CD4-positive, alpha-beta T cell treated with Interferon alpha-2 for 1 hour (primary cell): ENCODE data around the gene HLA-A.
"Not testable (repeated sequence)": the region's sequence is repeated elsewhere in the genome, so short reads cannot be mapped to it uniquely, and the experiment has no call there.

Experiments
- DNase-seq, 2 donors: peaks; one replicate each; pipeline ENCODE4 v3.0.0-alpha.2; 2020 to 2022

The HLA-A gene

DNA sequence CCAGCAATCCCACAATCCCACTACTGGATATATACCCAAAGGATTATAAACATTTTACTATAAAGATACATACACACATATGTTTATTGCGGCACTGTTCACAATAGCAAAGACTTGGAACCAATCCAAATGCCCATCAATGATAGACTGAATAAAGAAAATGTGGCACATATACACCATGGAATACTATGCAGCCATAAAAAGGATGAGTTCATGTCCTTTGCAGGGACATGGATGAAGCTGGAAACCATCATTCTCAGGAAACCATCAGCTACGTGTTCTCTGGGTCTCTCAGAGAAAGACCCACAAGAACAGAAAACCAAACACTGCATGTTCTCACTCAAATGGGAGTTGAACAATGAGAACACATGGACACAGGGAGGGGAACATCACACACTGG, 21.4 kb downstream of the HLA-A start:
- not testable (repeated sequence) for DNase-seq

DNA sequence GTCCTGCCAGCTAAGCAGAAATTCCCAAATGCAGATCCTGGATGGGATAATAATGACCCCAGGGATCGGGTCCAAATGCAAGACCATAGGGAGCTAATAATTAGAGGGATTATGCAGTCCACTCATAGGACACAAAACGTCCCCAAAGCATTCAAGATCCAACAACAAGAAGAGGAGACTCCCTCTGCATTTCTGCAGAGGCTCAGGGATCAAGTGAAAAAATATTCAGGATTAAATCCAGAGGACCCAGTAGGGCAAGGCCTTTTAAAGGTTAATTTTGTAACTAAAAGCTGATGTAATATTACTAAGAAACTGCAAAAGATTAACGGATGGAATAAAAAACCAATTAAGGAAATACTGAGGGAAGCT, 22.2 kb downstream of the HLA-A start:
- no peak for DNase-seq

DNA sequence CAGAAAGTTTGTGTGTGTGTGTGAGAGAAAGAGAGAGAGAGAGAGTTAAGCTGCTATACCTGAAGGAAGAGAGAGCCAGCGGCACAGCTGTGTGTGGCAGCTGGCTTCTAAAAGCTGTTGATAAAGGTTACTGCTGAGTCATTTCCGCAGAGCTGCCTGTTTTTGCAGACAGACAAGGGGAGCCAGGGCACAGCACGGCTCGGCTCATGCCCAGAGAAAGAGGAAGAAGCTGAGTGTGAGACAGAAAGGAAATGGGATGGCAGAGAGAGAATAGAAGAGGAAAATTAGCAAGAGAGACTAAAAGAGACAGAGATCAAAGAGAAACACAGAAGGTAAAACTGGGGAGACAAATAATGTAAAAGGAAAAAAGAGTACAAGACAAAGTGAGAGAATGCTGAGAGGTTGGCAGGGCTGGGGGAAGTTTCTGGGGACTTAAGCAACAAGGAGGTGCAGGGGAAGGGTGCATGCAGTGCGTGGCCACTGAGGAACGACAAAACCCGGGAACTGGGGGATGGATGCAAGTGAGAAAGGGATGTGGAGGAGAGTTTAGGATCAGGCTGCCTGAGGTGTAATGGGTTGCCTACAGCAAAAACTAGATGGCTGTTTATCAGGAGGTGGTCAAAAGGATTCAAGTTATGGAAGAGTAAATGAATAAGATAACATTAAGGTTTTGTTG, 22.7 kb downstream of the HLA-A start:
- DNase-seq = peak; percentile 84 to 86

DNA sequence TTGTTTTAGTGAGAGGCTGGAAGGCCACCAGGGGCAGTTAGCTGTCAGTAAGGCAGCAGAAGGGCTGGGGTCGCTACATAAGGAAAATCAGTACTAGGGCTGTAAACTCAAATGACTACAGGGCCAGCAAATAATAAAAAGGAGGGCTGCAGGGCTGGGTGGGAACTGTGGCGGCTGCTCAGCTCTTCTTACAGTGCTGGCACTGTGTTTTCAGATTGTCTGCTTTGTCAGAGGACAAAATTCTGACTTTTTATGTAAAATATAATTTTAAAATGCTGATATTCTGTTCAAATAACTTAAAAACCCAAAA, 23.2 kb downstream of the HLA-A start:
- DNase-seq = no peak

DNA sequence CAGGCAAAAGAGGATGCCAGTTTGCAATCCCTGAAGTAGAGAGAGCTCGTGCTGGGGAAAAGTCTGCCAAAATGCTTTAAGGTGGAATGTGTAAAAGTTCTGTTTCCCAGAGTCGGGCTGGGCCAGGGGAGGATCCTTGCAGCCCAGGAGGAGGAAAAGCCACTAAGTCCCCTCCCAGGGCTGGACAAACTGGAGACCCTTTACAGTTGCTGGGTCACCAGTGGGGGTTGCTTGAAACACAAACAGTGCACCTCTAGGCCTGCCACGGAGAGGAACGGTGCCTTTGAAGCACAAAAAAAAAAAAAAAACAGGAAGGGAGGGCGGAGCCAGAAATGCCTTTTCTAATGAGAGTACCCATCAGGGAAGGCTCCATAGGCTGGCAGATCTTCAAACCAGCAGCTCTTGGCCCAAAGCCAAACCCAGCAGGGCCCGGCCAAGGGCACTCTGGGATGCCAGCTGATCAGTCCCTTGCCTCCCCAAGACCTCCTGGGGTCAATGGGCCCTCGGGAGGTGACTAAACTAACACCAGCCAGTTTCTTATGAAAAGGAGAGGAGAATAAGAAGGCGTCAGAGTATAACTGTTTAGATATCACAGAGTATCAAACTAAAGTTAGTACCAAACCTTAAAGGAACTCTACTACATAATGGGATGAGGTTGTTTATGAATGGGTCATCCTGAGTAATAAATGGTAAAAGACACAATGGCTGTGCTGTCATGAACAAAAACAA, 23.7 kb downstream of the HLA-A start:
- peak; percentile 69 to 77 for DNase-seq

DNA sequence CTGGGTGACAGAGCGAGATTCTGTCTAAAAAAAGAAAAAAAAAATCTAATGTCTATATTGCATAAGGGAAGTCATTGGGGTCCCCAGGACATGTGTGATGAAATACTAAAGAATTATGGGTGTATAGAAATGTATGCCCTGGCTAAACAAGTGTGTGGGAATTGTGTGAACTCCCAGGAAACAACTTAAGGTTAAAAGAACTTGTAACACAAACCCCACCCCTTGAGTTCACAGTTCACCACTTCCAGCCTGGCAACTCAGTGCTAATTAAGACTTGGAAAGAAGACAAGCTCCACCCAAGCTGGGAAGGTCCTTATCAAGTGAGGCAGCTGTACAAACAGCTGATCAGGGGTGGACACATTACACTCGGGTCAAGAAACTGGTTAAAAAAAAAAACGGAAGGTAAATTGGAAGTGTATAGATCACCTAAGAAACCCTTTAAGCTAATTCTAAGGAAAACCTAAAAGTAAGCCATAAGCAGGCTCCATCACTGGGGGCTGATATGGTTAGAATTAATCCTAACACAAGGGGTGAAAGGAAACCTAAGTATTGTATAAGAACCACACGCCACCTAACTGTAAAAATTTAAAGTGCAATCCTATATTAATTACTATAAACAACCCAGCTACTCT, 25.2 kb downstream of the HLA-A start:
- peak in 1 of 2 donors; percentile 51 for DNase-seq

DNA sequence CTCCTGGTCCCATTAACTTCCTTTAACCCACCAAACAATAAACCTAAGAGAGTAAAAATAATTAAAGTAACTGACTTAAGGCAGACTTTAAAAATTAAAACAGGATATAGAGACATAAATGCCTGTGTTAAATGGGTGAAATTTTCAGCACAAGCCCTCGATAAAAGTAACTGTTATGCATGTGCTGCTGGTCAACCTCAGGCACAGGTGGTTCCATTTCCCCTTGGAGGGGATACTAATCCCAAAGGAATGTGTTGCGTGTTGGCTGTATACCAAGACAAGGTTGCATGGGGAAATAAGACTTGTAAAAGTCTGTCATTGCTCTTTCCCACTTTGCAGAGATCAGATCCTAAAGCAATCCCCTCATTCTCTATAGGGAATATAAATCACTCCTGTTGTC, 25.8 kb downstream of the HLA-A start:
- DNase-seq = no peak

DNA sequence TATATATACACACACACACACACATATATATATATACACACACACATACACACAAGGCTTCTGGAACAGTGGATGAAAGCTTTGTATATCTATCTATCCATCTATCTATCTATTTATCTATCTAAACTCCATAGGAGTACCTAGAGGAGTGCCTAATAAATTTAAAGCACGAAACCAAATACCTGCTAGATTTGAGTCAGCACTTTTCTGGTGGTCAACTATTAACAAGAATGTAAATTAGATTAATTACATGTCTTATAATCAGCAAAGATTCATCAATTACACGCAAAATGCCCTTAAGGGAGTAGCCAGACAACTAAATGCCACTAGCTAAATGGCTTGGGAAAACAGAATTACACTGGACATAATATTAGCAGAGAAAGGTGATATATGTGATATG, 26.6 kb downstream of the HLA-A start:
- DNase-seq = no peak

DNA sequence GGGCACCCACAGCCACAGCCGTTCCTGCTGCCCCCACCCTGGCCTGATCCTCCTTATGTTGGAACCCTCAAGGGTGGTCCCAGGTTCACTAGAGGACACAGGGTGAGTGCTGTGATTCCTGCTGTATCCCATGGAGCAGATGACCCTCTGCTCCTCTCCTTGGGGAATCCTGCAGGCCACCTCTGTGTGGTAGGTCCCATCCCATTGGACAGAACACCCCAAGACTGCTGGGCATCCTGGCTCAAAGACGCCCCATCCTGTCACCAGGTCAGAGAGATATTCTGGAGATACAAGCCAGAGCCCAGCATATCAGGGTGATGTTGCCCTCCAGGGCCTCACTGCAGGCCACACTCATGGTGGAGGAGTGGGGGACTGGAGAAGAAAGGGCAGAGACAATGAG, 28.4 kb downstream of the HLA-A start:
- DNase-seq = no peak

DNA sequence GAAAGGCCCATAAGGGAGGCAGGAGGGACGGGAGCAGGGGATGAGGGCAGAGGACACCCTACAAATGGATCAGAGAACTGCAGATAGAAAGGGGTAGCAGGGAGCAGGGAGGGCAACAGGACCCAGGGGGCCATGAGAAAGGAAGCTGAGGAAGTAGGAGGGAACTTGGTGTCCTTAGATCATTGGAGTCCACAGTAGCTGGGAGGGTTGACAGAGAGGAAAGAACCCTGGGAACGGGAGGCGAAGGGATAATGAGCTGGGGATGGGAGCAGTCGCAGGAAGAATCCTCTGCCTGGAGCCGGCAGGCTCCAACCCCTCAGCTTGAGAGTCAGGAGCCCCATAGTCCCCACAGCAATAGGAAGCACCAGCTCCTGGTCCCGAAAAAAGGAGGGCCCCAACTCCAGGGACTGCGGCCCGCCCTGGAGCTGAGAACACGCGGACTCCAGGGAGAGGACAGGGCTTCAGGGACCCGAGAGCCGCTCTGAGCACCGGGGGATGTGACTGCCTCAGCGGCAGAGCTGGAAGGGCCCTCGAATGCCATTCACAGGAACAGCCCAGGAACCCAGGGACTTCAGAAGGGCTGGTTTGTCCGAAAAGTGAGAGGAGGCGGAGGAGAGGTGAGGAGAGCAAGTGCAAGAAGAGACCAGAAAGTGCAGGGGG, 32.7 kb downstream of the HLA-A start:
- no peak for DNase-seq

DNA sequence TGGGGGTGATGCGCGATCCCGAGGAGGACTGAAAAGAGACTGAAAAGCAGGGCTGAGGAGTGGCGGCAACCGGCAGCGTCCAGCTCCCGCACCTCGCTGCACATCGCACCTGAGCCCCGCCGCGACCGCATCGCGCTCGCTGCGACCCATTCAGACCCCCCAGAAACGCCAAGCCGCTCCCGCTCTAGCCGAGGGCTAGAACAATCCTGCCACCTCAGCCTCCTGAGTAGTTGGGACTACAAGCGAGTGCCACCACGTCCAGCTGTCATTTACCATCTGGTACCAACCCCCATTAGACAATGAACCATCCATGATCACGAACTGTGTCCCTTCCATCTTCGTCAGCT, 33.2 kb downstream of the HLA-A start:
- DNase-seq = no peak

DNA sequence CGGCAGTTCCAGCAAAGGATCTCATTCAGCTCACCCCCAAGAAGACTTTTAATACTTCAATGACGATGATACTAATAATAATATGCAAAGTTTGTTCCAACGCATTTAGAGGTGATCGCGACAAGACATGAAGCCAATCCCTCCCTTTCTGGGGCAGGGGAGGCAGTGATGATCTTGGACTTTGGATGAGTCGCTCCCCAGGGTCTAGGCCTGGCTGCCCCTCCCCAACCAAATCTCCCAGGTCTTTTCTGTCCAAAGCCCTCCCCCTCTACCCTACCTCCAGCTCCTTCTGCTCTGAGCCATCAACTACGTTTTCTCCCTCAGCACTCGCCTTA, 33.9 kb downstream of the HLA-A start:
- DNase-seq = no peak

DNA sequence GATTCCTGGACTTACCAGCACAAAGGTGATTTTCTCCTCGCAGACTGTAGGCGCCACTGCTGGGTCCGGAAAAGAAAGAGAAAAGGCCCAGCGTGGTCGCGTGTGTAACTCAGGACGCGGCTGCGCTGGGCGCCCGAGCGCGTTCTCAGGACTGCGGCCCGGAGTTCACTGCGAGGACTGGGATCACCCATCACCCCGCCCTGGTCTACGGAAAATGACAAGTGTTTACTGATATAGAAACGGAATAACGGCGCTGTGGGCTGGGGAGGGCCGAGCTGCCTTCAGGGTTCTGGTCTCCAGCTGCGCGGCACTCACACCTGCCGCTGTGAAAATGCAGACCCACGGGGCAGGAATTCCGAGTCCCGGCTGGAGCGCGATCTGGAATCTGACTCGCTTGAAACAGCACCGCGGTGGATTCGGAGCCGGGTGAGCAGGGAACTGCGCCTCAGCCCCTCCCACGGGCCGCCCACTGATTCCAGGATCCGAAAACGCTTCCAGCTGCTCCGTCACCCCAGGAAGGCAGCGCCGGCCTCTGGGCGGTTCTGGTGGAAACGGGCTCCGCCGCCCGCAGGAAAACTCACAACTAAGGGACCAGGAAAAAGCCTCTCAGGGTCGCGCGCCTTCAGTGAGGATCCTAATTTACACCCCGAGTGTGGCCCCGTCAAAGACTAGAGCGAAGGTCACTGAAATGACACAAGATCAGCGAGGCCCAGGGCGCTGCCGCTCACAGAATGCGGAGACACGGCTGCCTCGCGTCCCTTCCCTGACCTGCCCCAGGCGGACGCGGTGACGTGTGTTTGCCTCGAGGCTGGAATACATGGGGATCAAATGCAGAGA, 34.5 kb downstream of the HLA-A start:
- peak; percentile 54 to 68 for DNase-seq

DNA sequence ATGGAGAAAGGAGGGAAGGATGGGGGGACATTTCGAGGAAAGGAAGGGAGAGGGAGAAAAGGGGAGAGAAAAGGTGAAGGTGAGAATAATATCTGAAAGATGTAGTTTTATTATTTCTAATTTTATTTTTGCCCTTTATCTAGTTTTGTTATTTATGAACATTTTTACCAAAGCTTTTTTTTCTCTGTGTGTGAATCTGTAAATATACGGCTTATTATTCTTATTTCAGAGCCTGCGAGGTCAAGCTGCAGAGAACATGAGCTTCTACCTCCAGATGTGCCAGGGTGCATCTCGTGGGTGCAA, 35.0 kb downstream of the HLA-A start:
- DNase-seq = no peak

DNA sequence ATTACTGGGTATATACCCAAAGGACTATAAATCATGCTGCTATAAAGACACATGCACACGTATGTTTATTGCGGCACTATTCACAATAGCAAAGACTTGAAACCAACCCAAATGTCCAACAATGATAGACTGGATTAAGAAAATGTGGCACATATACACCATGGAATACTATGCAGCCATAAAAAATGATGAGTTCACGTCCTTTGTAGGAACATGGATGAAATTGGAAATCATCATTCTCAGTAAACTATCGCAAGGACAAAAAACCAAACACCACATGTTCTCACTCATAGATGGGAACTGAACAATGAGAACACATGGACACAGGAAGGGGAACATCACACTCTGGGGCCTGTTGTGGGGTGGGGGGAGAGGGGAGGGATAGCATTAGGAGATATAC, 37.7 kb downstream of the HLA-A start:
- DNase-seq = not testable (repeated sequence)

DNA sequence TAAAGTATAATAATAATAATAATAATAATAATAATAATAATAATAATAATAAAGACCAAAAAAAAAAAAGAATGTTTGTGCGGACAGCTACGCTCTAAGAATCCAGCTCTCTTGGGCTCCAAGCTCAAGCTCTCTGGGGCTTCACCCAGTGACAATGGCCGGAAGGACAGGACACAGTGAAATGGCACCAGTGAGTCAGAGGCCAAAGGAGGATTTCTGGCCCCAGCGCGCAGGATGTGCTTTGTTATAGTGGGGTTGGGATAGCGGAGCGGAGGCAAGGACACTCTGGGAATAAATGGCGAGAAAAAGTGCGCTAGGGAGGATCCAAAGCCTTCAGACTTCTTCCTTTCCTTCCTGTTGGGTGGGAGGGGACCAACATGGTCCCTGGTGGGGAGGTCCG, 38.2 kb downstream of the HLA-A start:
- no peak for DNase-seq

DNA sequence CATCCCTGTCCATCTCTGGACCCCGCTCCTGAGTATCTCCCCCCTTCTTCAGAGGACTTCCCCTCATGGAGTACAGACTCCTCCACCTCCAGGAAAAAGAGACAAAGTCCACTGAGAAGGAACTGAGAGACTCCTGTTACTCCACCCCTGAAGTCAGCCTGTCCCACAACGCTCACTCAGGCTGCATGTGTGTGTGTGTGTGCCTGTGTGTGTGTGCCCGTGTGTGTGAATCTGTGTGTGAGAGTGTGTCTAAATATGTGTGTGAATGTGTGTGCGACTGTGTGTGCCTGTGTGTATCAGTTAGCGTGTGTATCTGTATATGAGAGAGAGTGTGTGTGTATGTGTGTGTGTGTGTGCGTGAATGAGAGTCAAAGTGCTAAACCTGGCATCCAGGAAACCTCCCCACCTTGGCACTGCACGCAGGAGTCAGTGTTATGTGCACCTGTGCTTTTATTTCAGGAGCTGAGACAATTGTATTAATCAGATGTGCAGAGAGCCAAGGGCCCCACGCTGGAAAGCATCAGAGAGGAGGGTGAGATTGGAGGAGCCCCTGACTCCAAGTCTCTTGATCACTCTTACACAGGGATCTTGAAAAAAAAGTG, 39.0 kb downstream of the HLA-A start:
- no peak for DNase-seq

DNA sequence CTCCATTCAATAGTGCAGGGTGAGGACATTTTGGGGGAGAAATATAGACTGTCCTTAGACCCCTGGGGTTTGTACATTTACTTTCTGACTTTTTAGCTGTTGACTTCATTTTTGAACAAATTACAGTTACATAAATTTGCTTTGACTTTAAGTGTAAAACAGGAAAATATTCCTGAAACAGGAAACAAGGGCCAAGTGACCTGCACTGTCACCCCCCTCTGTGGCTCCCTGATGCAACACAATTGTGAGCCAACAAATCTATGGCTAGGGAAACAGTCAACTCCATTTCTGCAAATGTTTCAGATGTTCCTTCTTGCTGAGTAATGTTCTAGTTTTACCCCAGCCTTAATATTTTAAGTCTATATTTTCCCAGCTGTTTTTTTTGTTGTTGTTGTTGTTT, 39.8 kb downstream of the HLA-A start:
- no peak for DNase-seq

DNA sequence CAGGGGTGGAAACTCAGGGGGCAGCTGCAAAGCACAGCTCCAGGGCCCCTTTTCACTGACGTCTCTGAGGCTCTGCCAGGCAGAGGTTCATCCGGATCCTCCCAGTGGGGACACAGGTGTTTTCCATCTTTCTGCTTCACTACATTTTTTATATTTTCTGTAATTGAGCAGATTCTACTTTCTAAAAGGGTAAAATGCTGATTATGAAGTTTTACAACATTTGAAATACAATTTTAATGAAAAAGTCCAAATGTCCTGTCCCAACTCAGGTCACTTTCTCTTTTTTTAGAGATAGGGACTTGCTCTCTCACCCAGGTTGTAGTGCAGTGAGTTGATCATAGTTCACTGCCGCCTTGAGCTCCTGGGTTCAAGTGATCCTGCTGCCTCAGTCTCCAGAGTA, 41.9 kb downstream of the HLA-A start:
- no peak for DNase-seq

DNA sequence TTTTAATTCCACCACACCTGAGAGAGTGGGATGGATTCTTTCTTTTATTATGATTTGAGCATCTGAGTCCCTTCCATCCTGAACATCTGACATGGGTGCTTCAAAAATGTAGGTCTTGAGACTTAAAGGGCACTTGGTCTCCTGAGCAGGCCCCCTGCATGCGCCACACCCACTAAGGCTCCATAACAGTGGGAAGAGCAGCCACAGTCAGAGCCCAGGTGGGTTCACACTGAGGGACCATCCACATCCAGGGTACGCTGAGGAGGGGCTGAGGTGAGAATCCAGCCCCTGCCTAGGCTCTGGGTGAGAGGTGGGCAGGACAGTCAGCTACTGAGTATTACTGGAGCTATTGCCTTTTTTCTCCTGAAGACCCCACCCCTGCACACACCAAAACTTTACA, 42.7 kb downstream of the HLA-A start:
- no peak for DNase-seq

DNA sequence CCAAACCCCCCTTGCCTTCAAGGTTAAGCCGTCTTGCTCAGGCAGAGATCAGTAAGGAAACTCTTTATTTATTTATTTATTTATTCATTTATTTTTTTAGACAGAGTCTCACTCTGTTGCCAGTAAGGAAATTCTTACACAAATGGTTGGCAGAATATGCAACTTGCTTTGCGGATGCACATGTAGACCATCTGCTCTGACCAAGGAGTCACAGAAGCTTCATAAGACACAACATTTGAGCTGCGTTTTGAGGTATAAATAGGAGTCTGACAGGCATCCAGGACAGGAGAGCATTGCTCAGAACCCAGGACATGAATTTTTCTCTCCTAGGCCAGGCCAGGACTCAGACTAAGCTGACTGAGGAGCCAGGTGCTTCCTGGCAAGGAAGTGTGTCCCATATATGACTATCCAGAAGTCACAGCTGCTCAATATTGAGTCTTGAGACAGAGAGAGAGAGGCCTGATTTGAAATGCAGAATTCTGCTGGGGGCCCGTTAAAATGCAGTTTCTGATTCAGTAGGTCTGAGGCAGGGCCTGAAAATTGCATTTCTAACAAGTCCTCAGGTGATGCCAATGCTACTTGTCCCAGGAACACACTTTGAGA, 43.9 kb downstream of the HLA-A start:
- DNase-seq = no peak

DNA sequence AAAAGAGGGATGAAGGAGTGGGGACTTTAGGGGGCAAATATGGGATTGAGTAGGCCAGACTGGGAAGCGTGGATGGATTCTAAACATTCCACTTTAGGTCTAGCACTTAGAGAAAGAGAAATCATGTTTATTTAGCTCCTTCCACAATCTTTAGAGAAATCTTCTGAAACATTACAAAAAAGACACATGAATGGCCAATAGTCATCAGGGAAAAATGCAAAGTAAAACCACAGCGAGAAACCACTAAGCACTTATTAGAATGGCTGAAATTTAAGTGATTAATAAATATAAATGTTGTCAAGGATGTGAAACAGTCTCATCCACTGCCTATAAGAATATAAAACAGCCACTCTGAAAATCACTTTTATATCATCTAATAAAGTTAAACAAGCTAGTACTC, 46.9 kb downstream of the HLA-A start:
- DNase-seq = no peak

DNA sequence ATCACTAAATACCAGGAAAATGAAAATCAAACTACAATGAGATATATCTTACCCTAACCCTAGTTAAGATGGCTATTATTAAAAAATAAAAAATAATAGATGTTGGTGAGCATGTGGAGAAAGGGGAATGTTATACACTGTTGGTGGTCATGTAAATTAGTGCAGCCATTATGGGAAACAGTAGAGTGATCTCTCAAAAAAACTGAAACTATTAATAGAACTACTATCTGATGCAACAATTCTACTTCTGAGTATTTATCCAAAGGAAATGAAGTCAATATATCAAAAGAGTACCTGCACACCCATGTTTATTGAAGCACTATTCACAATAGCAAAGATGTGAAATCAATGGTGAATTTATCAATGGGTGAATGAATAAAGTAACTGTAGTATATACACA, 48.6 kb downstream of the HLA-A start:
- DNase-seq = no peak
